NCI-H1417 treated with DMSO at 0.1 percent for 48 hours (cell line): ENCODE results near the gene ZIC4.

ENCODE experiments used
- DNase-seq: peaks from one replicate; lab custom pipeline; 2025; lab: John Stamatoyannopoulos, UW

ZIC4 gene

GRCh38 chr3:147406028-147406931 is at the start of gene ZIC4:
TSS of gene ZIC4 (minus strand) at chr3:147406543. CDS start at chr3:147402797, 3,746 bp downstream.
- DNase-seq, result no peak

GRCh38 chr3:147449669-147450068 is 43.3 kb upstream of the ZIC4 start:
- no peak for DNase-seq

GRCh38 chr3:147447224-147447623 is 40.9 kb upstream of the ZIC4 start:
- no peak for DNase-seq

GRCh38 chr3:147431751-147432150 is 25.4 kb upstream of the ZIC4 start:
- DNase-seq, result no peak

- DNase-seq, result no peak
These were observed 22.4 kb upstream of the ZIC4 start for GRCh38 chr3:147428754-147429153.

- no peak for DNase-seq
These were observed 22.0 kb upstream of the ZIC4 start for GRCh38 chr3:147428326-147428725.

GRCh38 chr3:147427746-147428145 is 21.4 kb upstream of the ZIC4 start:
- no peak for DNase-seq

GRCh38 chr3:147426931-147427330 is 20.6 kb upstream of the ZIC4 start:
- DNase-seq, result no peak

- no peak for DNase-seq
These were observed 19.1 kb upstream of the ZIC4 start for GRCh38 chr3:147425388-147425850.

- DNase-seq, result no peak
These were observed 18.4 kb upstream of the ZIC4 start for GRCh38 chr3:147424581-147425387.

GRCh38 chr3:147423798-147424580 is 17.6 kb upstream of the ZIC4 start:
- DNase-seq, result no peak

GRCh38 chr3:147423537-147423797 is 17.1 kb upstream of the ZIC4 start:
- no peak for DNase-seq

GRCh38 chr3:147422601-147423536 is 16.5 kb upstream of the ZIC4 start:
- no peak for DNase-seq

- DNase-seq, result no peak
These were observed 15.9 kb upstream of the ZIC4 start for GRCh38 chr3:147422196-147422595.

- DNase-seq, result no peak
These were observed 15.0 kb upstream of the ZIC4 start for GRCh38 chr3:147421184-147421912.

GRCh38 chr3:147420353-147421183 is 14.2 kb upstream of the ZIC4 start:
- DNase-seq, result no peak

- DNase-seq, result no peak
These were observed 13.5 kb upstream of the ZIC4 start for GRCh38 chr3:147419781-147420224.

GRCh38 chr3:147418808-147419701 is 12.7 kb upstream of the ZIC4 start:
- no peak for DNase-seq
